Measurements from ENCODE around the gene SLC16A5. TPM values are rescaled to one million over a fixed set of nuclear protein-coding genes. Genes with fewer than 3 reads are reported as not detected.

Gene SLC16A5
- total RNA-seq, 2 donors from 2014 or later = 16.5 to 34.1 TPM

DNA sequence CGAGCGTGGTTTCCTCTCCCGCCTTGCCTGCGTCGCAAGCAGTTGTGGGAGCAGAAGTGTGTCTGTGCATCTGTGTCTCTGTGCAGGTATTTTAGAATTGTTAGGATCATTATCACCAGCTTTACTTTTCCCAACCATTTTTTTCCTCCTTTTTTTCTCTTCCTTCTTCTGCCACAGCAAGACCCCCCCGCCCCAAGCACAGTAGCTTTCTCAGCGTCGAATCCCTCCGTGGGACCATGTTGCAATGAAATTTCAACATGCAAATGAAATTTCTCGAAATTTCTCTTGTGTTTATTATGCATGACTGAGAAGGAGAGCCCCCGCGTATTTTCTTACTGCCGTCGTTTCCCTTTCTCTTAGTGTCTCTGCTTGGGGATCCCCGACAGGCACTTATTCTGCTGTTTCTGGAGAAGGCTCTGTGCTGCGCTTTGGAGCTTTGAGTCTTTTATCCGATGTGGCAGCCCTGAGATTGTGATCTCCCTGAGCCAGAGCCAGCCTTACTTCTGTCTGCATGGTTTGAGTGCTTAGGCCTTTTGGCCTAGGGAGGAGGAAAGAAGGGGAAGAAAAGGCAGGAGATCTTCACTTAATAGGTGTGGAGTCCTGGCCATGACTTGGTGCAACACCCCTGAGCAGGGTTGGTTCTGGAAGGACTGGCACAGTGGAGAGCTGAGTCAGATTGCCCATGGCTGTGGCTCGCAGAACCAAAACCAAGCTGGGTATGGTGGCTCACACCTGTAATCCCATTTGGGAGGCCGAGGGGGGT is 27.0 kb downstream of the SLC16A5 start:
- Histone ChIP-seq H3K4me3 (peak overlapping the region; percentile 27 to 52), H3K9me3 (no peaks in the 10 kb centered on the region), H3K36me3 (no peaks in the 10 kb centered on the region), H3K27me3 (no peaks in the 10 kb centered on the region), H3K4me1 (peaks cover 0 to 48% of the 10 kb centered on the region in 2 donors), H3K27ac (peak overlapping the region; percentile 77 to 86)
- DNase-seq (ENCODE audit: low spot score) = no peak
- TF ChIP-seq, protein P1, sequence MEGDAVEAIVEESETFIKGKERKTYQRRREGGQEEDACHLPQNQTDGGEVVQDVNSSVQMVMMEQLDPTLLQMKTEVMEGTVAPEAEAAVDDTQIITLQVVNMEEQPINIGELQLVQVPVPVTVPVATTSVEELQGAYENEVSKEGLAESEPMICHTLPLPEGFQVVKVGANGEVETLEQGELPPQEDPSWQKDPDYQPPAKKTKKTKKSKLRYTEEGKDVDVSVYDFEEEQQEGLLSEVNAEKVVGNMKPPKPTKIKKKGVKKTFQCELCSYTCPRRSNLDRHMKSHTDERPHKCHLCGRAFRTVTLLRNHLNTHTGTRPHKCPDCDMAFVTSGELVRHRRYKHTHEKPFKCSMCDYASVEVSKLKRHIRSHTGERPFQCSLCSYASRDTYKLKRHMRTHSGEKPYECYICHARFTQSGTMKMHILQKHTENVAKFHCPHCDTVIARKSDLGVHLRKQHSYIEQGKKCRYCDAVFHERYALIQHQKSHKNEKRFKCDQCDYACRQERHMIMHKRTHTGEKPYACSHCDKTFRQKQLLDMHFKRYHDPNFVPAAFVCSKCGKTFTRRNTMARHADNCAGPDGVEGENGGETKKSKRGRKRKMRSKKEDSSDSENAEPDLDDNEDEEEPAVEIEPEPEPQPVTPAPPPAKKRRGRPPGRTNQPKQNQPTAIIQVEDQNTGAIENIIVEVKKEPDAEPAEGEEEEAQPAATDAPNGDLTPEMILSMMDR (IDR thresholded peaks at IDR 0.05) = no peak

DNA sequence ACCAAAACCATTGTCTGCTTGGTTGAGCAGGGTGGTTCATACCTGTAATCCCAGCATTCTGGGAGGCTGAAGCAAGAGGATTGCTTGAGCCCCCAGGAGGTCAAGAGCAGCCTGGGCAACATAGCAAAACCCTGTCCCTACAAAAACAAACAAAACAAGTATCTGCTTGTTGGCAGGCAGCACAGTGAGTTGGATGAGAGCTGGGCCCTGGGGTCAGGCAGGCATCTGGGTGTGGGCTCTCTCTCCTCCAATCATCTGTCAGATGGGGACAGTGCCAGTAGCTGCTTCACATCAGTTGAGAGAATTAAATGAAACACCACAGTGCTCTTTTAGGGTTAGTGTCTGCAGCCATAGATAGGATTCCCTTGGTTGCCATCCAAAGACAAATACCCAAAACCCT is 27.8 kb downstream of the SLC16A5 start:
- H3K4me3 ChIP-seq = no peak overlapping the region
- DNase-seq (ENCODE audit: low spot score) = no peak
- H3K27me3 ChIP-seq = no peaks in the 10 kb centered on the region
- no peaks in the 10 kb centered on the region for H3K36me3 ChIP-seq
- no peak overlapping the region for H3K27ac ChIP-seq
- no peaks in the 10 kb centered on the region for H3K9me3 ChIP-seq
- TF ChIP-seq, protein P1 (IDR thresholded peaks at IDR 0.05) = no peak
- peaks cover 0 to 44% of the 10 kb centered on the region in 2 donors for H3K4me1 ChIP-seq

DNA sequence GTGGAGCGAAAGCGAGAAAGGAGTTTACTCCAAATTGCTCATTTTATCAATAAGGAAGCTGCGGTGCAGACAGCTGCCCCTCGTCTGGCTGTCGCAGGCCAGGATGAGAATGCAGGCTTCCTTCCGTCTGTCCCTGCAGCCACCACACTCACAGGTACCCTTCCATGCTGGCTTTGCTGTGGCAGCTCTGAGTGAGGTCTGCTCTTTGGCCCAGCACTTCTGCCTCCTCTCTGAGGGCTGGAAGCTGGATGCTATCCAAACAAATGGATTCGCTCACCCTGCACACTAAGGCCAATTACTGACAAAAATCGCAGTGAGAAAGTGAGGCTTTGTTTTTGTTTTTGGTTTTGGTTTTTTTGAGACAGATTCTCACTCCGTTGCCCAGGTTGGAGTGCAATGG is 29.0 kb downstream of the SLC16A5 start:
- TF ChIP-seq, protein P1 (IDR thresholded peaks at IDR 0.05) = no peak
- Histone ChIP-seq H3K9me3 (no peaks in the 10 kb centered on the region), H3K4me1 (peaks cover 0 to 32% of the 10 kb centered on the region in 2 donors), H3K27me3 (no peaks in the 10 kb centered on the region), H3K36me3 (peaks cover 3% of the 10 kb centered on the region), H3K27ac (no peak overlapping the region), H3K4me3 (no peak overlapping the region)
- DNase-seq (ENCODE audit: low spot score) = no peak

DNA sequence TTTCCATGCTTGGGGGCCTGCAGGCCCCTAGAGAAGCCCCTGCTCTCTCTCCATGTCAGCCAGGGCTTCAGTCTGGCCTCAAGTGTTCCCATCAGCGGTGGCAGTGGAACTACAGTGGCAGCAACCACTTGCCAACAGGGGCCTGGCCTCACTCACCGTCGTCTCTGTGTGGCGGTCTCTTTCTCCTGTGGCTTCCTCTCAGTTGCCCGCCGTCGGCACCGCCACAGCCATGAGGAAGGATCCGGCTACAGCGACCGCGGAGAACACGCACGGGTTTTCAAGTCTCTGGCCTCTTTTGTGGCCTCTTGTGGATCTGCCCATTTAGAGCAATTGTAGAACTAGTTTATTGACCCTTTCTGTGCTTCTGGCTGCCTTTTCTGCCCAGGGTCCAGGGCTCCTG is 30.6 kb downstream of the SLC16A5 start:
- peaks cover 0 to 28% of the 10 kb centered on the region in 2 donors for H3K4me1 ChIP-seq
- no peaks in the 10 kb centered on the region for H3K27me3 ChIP-seq
- H3K36me3 ChIP-seq = peaks cover 3% of the 10 kb centered on the region
- no peak overlapping the region for H3K27ac ChIP-seq
- H3K4me3 ChIP-seq = no peak overlapping the region
- TF ChIP-seq, protein P1 (IDR thresholded peaks at IDR 0.05) = no peak
- H3K9me3 ChIP-seq = no peaks in the 10 kb centered on the region
- no peak for DNase-seq (ENCODE audit: low spot score)

DNA sequence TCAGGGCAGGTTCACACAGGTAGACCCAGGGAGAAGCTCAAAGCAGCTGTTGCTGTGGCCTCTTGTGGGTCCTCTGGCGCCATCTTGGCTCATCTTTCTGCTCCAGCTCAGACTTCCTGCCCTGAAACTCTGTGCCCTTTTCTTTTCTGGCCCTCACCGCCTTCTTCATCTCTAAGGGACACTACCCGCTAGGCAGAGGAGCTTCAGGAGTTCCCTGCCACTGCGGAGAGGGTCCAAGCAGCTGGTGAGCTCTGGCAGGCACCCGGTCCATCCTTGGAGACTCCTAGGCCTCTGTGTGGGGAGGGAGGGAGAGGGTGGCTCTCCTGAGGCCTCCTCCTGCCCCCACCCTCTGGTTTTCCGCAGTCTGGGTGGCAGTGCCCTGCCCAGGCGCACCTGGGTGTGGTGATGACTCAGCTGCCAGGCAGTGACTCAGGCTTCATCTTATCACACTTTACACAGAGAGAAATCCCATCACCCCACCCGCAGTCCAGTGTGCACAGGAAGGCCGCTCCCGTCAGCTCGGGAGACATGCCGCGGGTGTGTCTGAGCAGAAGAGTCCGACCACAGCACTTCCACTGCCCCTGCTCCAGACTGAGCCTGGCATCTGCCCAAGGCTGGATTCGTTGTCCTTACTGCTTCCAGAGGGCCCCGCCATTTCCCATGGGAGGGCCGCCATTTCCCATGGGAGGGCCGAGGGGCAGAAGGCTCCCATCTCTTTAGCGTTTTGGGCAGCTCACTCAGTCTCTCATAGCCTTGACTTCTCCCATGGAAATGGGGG is 36.5 kb downstream of the SLC16A5 start:
- peak overlapping the region; percentile 50 to 60 for H3K27ac ChIP-seq
- TF ChIP-seq, protein P1 (IDR thresholded peaks at IDR 0.05) = no peak

More for the DNA sequence above, 36.5 kb downstream of the SLC16A5 start:
- peak; percentile 78 for DNase-seq (ENCODE audit: low spot score)
- H3K4me1 ChIP-seq = peaks cover 0 to 16% of the 10 kb centered on the region in 2 donors
- no peaks in the 10 kb centered on the region for H3K9me3 ChIP-seq
- H3K36me3 ChIP-seq = peaks cover 3% of the 10 kb centered on the region
- H3K27me3 ChIP-seq = no peaks in the 10 kb centered on the region
- no peak overlapping the region for H3K4me3 ChIP-seq

Measured in right atrium auricular region (tissue), 2 donors.